KOPT-K1 (cell line): Measurements from ENCODE around the gene SPI1.
A peak's percentile ranks its signal among the peaks of the same experiment; 100 is the strongest.

Experiments used
- H3K27ac ChIP-seq: fragments of 200-600 bp; sonication (generic); 2 replicates; pipeline ENCODE4 v1.5.1; 2016; ENCODE audit warnings: antibody characterized with exemption, mild to moderate bottlenecking, low read depth, low read length; ENCODE audit not compliant: poor library complexity, severe bottlenecking
- H3K36me3 ChIP-seq: fragments of 200-600 bp; sonication (generic); 2 replicates; pipeline ENCODE4 v1.5.1; 2017; ENCODE audit warnings: antibody characterized with exemption, mild to moderate bottlenecking, low read length, moderate library complexity; ENCODE audit not compliant: insufficient read depth
- H3K9me3 ChIP-seq: fragments of 200-600 bp; sonication (generic); 2 replicates; pipeline ENCODE4 v1.5.1; 2017; ENCODE audit warnings: antibody characterized with exemption, low read length, mild to moderate bottlenecking; ENCODE audit not compliant: insufficient read depth, poor library complexity, severe bottlenecking

SPI1 gene

GRCh38 chr11:47394322-47395222 lies 16.2 kb upstream of the SPI1 start:
- no peaks in the 10 kb centered on the region for H3K9me3 ChIP-seq

GRCh38 chr11:47394050-47394321 lies 15.6 kb upstream of the SPI1 start:
- no peaks in the 10 kb centered on the region for H3K9me3 ChIP-seq
- peak overlapping the region; percentile 85 for H3K27ac ChIP-seq
- H3K36me3 ChIP-seq: no peaks in the 10 kb centered on the region

More at GRCh38 chr11:47394322-47395222, 16.2 kb upstream of the SPI1 start:
- peak overlapping the region; percentile 85 for H3K27ac ChIP-seq
- H3K36me3 ChIP-seq: no peaks in the 10 kb centered on the region

GRCh38 chr11:47393163-47394049 lies 15.1 kb upstream of the SPI1 start:
- H3K9me3 ChIP-seq: no peaks in the 10 kb centered on the region
- no peaks in the 10 kb centered on the region for H3K36me3 ChIP-seq
- H3K27ac ChIP-seq: peak overlapping the region; percentile 85

- H3K9me3 ChIP-seq: no peaks in the 10 kb centered on the region
- no peaks in the 10 kb centered on the region for H3K36me3 ChIP-seq
- no peak overlapping the region for H3K27ac ChIP-seq
Observed at GRCh38 chr11:47392546-47393162, 14.3 kb upstream of the SPI1 start.

DNA sequence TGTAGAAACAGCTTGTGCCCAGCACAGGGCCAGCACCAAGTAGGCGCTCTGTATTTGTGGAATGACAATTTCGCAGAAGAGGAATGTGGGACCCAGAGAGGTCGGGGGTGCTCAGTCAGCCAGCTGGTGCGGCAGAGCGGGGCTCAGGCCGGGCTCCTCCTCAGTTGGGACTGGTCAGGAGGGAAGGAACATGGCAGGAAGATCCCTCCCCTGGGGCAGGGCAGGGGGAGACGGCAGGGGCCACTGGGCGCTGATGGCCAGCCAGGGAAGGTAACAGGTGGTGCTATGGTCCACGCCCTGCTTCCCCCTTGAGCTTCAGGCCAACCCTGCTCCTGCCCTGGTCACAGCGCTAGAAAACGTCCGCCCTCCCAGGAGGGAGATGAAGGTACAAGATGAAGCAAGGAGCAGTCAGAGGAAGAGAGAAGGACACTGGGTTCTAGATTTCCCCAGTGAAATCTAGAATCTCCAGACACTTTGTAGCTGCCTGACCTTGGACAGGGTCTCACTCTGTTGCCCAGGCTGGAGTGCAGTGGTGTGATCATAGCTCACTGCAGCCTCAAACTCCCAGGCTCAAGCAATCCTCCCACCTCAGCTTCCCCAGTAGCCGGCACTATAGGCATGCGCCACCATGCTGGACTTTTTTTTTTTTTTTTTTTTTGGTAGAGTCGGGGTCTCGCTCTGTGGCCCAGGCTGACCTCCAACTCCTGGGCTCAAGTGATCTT lies 13.5 kb upstream of the SPI1 start:
- H3K36me3 ChIP-seq: no peaks in the 10 kb centered on the region
- H3K27ac ChIP-seq: no peak overlapping the region
- H3K9me3 ChIP-seq: no peaks in the 10 kb centered on the region

GRCh38 chr11:47391077-47391583 lies 12.8 kb upstream of the SPI1 start:
- H3K36me3 ChIP-seq: no peaks in the 10 kb centered on the region
- H3K27ac ChIP-seq: no peak overlapping the region
- no peaks in the 10 kb centered on the region for H3K9me3 ChIP-seq

DNA sequence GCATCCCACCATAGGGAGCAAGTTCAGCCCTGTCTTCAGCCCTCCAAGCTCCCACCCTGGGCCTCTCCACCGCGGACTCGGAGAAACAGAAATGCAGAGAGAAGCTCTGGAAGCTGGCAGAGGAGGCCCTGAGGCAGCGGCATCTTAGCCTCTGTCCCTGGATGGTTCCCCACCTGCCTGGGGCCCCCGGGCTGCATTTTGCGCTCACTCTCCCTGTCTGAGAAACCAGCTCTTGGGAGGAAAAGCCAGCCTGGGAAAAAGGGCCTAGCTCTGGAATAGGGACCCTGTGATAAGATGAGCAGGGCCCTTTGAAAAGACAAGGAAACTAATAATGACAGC lies 12.0 kb upstream of the SPI1 start:
- Histone ChIP-seq H3K27ac (no peak overlapping the region), H3K9me3 (no peaks in the 10 kb centered on the region), H3K36me3 (no peaks in the 10 kb centered on the region)

DNA sequence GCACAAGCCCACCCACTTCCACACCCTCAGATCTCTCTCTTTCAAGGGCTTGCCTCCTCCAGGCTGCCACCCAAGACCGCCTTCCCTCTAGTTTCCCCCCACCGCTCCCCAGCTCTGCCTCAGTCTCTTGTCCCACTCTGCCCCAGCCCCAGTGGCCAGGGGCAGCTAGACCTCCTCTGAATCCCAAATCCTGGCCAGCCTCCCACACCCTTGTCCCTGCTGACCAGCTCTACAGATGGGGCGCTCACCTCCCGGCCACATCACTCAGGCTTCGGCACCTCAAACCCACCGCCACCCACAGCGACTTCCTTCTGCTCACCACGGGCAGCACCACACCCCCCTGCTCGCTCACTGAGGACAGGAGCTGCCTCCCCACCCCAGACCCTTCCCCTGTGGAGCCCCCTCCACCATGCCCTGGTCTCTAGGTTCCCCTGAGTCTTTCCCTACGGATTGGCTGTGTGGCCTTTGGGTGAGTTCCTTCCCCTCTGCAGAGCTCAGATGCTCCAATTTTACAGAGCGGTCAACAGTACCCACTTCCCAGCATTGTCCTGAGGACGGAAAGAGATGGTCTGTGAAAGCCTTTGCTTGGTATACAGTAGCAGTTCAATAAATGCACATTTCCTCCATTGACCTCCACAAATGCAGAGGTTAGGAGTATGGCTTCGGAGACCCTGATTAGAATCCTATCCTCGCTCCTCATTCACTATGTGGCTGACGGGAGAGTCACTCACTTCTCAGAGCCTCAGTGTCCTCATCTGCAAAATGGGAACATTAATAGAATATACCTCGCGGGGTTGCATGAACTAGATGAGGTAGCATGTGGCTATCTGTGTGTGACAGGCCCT lies 11.5 kb upstream of the SPI1 start:
- H3K9me3 ChIP-seq: no peaks in the 10 kb centered on the region
- H3K27ac ChIP-seq: no peak overlapping the region
- H3K36me3 ChIP-seq: no peaks in the 10 kb centered on the region

- H3K27ac ChIP-seq: no peak overlapping the region
- H3K36me3 ChIP-seq: no peaks in the 10 kb centered on the region
- H3K9me3 ChIP-seq: no peaks in the 10 kb centered on the region
Observed at GRCh38 chr11:47388697-47389576, 10.6 kb upstream of the SPI1 start.

DNA sequence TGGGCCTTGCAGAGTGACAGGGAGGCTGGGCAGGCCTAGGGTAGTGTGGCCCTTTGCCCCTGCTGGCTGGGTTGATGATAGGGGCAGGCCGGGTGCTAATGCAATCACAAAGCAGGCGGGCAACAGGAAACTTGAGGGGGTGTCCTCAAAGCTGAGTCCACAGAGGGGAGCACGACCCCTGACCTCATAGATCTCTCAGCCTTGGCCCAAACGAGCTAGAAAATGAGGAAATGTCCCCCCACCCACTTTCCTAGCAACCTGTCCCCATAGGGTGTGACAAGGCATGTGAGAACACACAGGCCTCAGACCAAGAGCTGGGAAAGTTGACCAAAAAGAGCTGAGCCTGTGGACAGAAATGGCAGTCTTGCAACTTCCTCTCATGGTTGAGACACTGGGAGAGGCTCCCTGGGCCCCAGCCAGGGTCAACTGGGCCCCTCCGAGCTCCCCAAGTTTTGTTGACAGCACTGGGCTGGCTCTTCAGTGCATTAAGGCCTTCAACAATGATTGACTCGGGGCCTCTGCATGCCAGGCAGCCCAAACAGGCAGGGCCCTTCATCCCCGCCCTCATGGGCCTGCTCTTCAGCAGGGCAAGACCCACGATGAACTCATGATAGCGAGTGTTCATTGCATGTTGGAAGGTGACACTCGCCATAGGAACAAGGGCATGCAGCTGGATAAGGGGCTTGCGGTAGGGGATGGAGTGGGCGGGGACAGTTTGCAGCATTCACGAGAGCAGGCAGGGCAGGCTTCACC lies 9.8 kb upstream of the SPI1 start:
- Histone ChIP-seq H3K9me3 (no peaks in the 10 kb centered on the region), H3K36me3 (no peaks in the 10 kb centered on the region), H3K27ac (no peak overlapping the region)

- Histone ChIP-seq H3K36me3 (no peaks in the 10 kb centered on the region), H3K9me3 (no peaks in the 10 kb centered on the region), H3K27ac (no peak overlapping the region)
Observed at GRCh38 chr11:47384498-47384897, 6.2 kb upstream of the SPI1 start.

DNA sequence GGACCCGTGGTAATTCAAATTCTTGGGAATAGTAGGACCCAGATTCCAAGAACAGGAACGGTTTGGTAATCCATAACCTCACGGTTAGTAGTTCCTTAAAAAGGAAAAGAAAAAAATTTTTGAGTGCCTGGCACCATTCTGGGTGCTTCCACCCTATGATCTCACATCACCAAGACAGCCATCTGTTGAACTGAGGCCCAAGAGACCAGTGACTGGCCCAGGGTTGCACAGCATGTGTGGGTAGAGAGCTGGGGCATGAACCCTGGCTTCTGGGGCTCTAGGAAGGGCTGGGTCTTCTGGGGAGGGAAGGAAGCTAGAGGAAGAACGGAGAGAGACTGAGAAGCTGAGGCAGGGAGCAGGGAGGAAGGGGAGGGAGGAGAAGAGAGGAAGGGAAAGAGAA lies 4.7 kb upstream of the SPI1 start:
- Histone ChIP-seq H3K27ac (no peak overlapping the region), H3K36me3 (no peaks in the 10 kb centered on the region), H3K9me3 (no peaks in the 10 kb centered on the region)

- H3K9me3 ChIP-seq: no peaks in the 10 kb centered on the region
- no peaks in the 10 kb centered on the region for H3K36me3 ChIP-seq
- H3K27ac ChIP-seq: no peak overlapping the region
Observed at GRCh38 chr11:47380078-47380477, 1.7 kb upstream of the SPI1 start.
